Activated CD4-positive, alpha-beta memory T cell treated with anti-CD3 and anti-CD28 coated beads, Interleukin-2, amount 10 ng/mL, durations not matched to agents 7 days and 5 days (primary cell): ENCODE data around the gene ULBP2. TPM values are rescaled to one million over a fixed set of nuclear protein-coding genes. Genes with fewer than 3 reads are reported as not detected.

Source experiments
- CTCF ChIA-PET: fragments of 350-600 bp; sonication (Branson Sonifier 250); formaldehyde crosslinking; loops from one replicate; lab custom pipeline; 2021; ENCODE audit warnings: antibody characterized with exemption, inconsistent platforms; lab: Charles Lee
- POLR2A ChIA-PET: fragments of 350-600 bp; sonication (Branson Sonifier 250); formaldehyde crosslinking; loops from one replicate; lab custom pipeline; 2021; ENCODE audit warnings: antibody characterized with exemption; lab: Charles Lee
- DNase-seq: peaks from one replicate; pipeline ENCODE4 v3.0.0-alpha.2; 2020
- H3K27ac Mint-ChIP-seq: one replicate; pipeline ENCODE4 v1.8.0; 2021; ENCODE audit warnings: mild to moderate bottlenecking, mixed read lengths
- H3K27me3 Mint-ChIP-seq: one replicate; pipeline ENCODE4 v1.8.0; 2021; ENCODE audit warnings: mixed read lengths
- H3K36me3 Mint-ChIP-seq: one replicate; pipeline ENCODE4 v1.8.0; 2021; ENCODE audit warnings: low read depth, mixed read lengths
- H3K4me1 Mint-ChIP-seq: one replicate; pipeline ENCODE4 v1.8.0; 2021; ENCODE audit warnings: mixed read lengths
- H3K4me3 Mint-ChIP-seq: one replicate; pipeline ENCODE4 v1.8.0; 2021; ENCODE audit warnings: mild to moderate bottlenecking, mixed read lengths
- H3K9me3 Mint-ChIP-seq: one replicate; pipeline ENCODE4 v1.8.0; 2021; ENCODE audit warnings: mixed read lengths
- total RNA-seq, 2 experiments: library from RNA; stranded (reverse); gene quantifications; one replicate each; pipeline ENCODE4 v1.2.3, GENCODE V29; 2021

ULBP2 gene
- total RNA-seq, 2 experiments from 2014 or later, result 1.5 to 1.8 TPM

DNA sequence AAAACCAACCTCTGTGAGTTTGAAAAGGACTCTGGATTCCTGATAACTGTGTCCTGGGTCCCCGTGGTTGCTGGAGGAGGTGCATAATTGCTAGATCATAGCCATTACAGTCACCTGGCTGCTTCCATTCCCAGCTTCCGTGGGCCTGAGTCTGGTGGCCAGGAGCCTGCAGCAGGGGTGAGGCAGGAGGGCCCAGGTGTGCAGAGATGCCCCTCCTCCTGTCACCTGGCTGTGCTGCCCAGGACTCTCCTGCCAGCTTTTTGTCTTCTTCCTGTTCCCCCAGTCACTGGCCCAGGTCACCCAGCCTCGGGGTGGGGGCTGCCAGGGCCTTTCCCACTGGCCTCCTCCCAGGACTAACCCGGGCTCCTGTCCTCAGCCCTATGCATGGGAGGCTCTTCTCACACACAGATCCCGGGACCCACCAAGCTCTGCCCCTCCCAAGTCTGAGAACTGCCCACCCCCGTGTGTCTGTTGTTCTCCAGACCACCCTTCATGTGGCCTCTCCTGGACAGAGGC, 53.5 kb downstream of the ULBP2 start:
- POLR2A ChIA-PET, result no interaction called here
- CTCF ChIA-PET, result interaction anchor here (1.3 kb wide), 1 partner anchor 22 kb away, joined by 4 read pairs; no protein-coding TSS in a partner anchor
- H3K27ac Mint-ChIP-seq, result no peak overlapping the region

DNA sequence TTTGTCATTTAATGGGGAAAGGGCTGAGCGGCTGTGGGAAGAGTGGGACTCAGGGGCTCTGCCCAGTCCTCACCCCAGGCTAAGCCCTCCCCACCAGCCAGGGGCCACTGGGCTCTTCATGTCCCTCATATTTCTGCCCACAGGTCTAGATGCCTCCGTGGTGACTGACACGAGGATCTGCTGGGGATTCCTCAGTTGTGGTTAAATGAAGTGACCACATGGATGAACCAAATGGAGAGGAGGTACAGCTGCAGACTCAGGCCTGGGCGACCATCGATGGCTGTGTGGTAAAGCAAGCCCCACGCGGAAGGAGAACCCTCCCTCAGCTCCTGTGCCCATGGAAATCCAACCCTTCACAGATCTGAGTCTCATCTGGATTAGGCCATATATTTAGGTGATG, 54.2 kb downstream of the ULBP2 start:
- no peaks in the 10 kb centered on the region for H3K36me3 Mint-ChIP-seq
- CTCF ChIA-PET, result no interaction called here
- DNase-seq, result no peak
- H3K27ac Mint-ChIP-seq, result no peak overlapping the region
- H3K4me1 Mint-ChIP-seq, result peaks cover 19% of the 10 kb centered on the region
- POLR2A ChIA-PET, result no interaction called here
- no peak overlapping the region for H3K4me3 Mint-ChIP-seq
- no peaks in the 10 kb centered on the region for H3K9me3 Mint-ChIP-seq
- peaks cover 78% of the 10 kb centered on the region for H3K27me3 Mint-ChIP-seq

More for the DNA sequence above, 53.5 kb downstream of the ULBP2 start:
- H3K9me3 Mint-ChIP-seq, result no peaks in the 10 kb centered on the region
- H3K4me3 Mint-ChIP-seq, result no peak overlapping the region
- DNase-seq, result no peak
- peaks cover 79% of the 10 kb centered on the region for H3K27me3 Mint-ChIP-seq
- peaks cover 19% of the 10 kb centered on the region for H3K4me1 Mint-ChIP-seq
- peaks cover 3% of the 10 kb centered on the region for H3K36me3 Mint-ChIP-seq

Other genes with a start within 250 kb of the ULBP2 start
- 10 to 100 TPM; 30.8 to 31.0 TPM for gene LATS1, start 223.9 kb upstream of the ULBP2 start, total RNA-seq
- gene NUP43, start 195.5 kb upstream of the ULBP2 start, total RNA-seq, result 10 to 100 TPM; 49.3 to 55.0 TPM
- 100 to 1,000 TPM in 1 of 2 experiments, 10 to 100 TPM in 1; 98.0 to 102 TPM for gene PCMT1, start 192.3 kb upstream of the ULBP2 start, total RNA-seq
- 1 to 10 TPM; 6.0 to 7.2 TPM for gene LRP11, start 77.7 kb upstream of the ULBP2 start, total RNA-seq
- not detected for gene RAET1E, start 43.9 kb upstream of the ULBP2 start, total RNA-seq
- gene RAET1G, start 18.9 kb upstream of the ULBP2 start, total RNA-seq, result not detected
- gene ULBP1, start 21.9 kb downstream of the ULBP2 start, total RNA-seq, result 1 to 10 TPM; 2.1 to 2.3 TPM
- not detected for gene RAET1L, start 83.5 kb downstream of the ULBP2 start, total RNA-seq
- gene ULBP3, start 127.1 kb downstream of the ULBP2 start, total RNA-seq, result 1 to 10 TPM; 2.2 to 3.5 TPM
- gene PPP1R14C, start 201.0 kb downstream of the ULBP2 start, total RNA-seq, result under 1 TPM; 0.10 TPM